Astrocyte of the hippocampus (primary cell): ENCODE measurements around the gene IFNA2.
"Not testable (repeated sequence)": the region's sequence is repeated elsewhere in the genome, so short reads cannot be mapped to it uniquely, and the experiment has no call there.

Source experiments
- DNase-seq: peaks from one replicate; pipeline ENCODE4 v3.0.0; 2011; ENCODE audit warnings: low read depth, low spot score

Gene IFNA2

GRCh38 chr9:21385131-21385670, at the start of gene IFNA2:
Gene IFNA2, minus strand, starts transcription at chr9:21385398. Its CDS starts 69 bp downstream, at chr9:21385329.
- no peak for DNase-seq

- DNase-seq: not testable (repeated sequence)
These were observed 49.8 kb upstream of the IFNA2 start for GRCh38 chr9:21435015-21435383.

GRCh38 chr9:21434202-21435014, 49.2 kb upstream of the IFNA2 start:
- DNase-seq: peak; percentile 78

GRCh38 chr9:21432672-21433425, 47.7 kb upstream of the IFNA2 start:
- no peak for DNase-seq

- DNase-seq: no peak
These were observed 44.0 kb upstream of the IFNA2 start for GRCh38 chr9:21429191-21429590.

- no peak for DNase-seq
These were observed 43.0 kb upstream of the IFNA2 start for GRCh38 chr9:21428235-21428634.

- DNase-seq: peak; percentile 73
These were observed 30.5 kb upstream of the IFNA2 start for GRCh38 chr9:21415493-21416267.

GRCh38 chr9:21414220-21414940, 29.2 kb upstream of the IFNA2 start:
- DNase-seq: no peak

- DNase-seq: no peak
These were observed 28.4 kb upstream of the IFNA2 start for GRCh38 chr9:21413624-21414023.

- no peak for DNase-seq
These were observed 28.0 kb upstream of the IFNA2 start for GRCh38 chr9:21413151-21413550.

GRCh38 chr9:21412107-21412506, 26.9 kb upstream of the IFNA2 start:
- no peak for DNase-seq

GRCh38 chr9:21408817-21409216, 23.6 kb upstream of the IFNA2 start, which contains the start of gene IFNA8:
Gene IFNA8, plus strand, starts transcription at chr9:21409117. Its CDS starts 60 bp downstream, at chr9:21409177.
- no peak for DNase-seq

- DNase-seq: no peak
These were observed 18.9 kb upstream of the IFNA2 start for GRCh38 chr9:21404146-21404545.

- peak; percentile 46 for DNase-seq
These were observed 17.4 kb upstream of the IFNA2 start for GRCh38 chr9:21402386-21403251.

- no peak for DNase-seq
These were observed 14.8 kb upstream of the IFNA2 start for GRCh38 chr9:21399956-21400355.

GRCh38 chr9:21398955-21399489, 13.8 kb upstream of the IFNA2 start:
- no peak for DNase-seq

GRCh38 chr9:21395778-21396717, 10.8 kb upstream of the IFNA2 start:
- peak; percentile 70 for DNase-seq

GRCh38 chr9:21392270-21392669, 7.1 kb upstream of the IFNA2 start:
- no peak for DNase-seq

GRCh38 chr9:21383627-21384026, 1.6 kb downstream of the IFNA2 start:
- no peak for DNase-seq
